PC-9 (cell line): Measurements from ENCODE around the gene ARHGEF1.

Source experiments
- EZH2 ChIP-seq: fragments of 200-600 bp; sonication (generic); IDR thresholded peaks from 2 replicates; pipeline ENCODE4 v1.8.0; 2017; ENCODE audit warnings: antibody characterized with exemption, low read depth
- TF ChIP-seq, protein P1 (sequence below): fragments of 200-600 bp; sonication (generic); conservative IDR thresholded peaks from 2 replicates; pipeline ENCODE4 v1.6.1; 2017; ENCODE audit warnings: mixed run types, antibody characterized with exemption, mild to moderate bottlenecking, moderate library complexity

DNA sequence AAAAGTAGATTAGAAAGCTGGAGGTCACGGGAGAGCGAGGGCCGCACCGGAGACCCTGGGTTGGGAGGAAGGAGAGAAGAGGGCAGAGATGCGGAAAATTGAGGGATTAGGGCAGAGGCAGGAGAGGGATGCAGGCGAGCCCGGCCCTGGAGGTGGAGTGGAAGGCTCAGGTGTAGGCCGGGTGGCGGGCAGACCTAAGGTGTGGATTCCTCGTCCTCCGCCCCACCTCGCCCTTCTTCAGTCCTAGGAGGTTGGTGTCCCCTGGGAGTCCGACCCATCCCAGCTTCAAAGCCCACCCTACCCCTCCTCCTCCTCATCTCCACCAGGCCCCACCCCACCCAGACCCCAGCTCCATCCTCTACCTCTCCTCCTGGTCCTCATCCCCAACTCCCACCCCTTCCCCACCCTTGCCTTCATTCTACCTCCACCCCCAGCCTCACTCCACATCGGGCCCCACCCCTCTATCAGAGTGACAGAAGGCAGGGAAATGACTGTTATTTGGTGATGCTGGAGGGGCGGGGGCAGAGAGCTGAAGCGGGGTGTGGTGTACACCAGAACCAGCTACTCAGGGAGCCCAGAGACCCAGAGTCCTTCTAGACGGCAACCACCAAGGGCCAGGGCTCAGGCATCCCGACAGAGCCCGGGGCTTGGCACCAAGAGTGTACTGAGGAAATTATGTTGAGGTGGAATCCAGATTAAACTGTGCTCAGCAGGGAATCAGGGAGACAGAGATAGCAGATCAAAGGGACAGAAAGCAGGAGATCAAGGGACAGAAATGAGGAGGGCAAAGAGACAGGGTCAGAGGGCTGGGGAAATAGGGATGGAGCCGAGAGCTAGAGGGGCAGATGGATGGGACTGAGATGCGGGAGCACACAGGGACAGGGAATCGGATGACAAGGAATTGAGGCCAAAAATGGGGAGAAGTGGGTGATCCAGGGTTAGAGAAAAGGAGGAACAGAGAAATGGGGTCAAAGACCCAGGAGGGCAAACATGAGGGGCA is 38.9 kb downstream of the ARHGEF1 start:
- TF ChIP-seq, protein P1, sequence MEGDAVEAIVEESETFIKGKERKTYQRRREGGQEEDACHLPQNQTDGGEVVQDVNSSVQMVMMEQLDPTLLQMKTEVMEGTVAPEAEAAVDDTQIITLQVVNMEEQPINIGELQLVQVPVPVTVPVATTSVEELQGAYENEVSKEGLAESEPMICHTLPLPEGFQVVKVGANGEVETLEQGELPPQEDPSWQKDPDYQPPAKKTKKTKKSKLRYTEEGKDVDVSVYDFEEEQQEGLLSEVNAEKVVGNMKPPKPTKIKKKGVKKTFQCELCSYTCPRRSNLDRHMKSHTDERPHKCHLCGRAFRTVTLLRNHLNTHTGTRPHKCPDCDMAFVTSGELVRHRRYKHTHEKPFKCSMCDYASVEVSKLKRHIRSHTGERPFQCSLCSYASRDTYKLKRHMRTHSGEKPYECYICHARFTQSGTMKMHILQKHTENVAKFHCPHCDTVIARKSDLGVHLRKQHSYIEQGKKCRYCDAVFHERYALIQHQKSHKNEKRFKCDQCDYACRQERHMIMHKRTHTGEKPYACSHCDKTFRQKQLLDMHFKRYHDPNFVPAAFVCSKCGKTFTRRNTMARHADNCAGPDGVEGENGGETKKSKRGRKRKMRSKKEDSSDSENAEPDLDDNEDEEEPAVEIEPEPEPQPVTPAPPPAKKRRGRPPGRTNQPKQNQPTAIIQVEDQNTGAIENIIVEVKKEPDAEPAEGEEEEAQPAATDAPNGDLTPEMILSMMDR, result no peak
- TF ChIP-seq EZH2, result no peak
